Measurements from ENCODE around the gene TLR9.

Gene TLR9

DNA sequence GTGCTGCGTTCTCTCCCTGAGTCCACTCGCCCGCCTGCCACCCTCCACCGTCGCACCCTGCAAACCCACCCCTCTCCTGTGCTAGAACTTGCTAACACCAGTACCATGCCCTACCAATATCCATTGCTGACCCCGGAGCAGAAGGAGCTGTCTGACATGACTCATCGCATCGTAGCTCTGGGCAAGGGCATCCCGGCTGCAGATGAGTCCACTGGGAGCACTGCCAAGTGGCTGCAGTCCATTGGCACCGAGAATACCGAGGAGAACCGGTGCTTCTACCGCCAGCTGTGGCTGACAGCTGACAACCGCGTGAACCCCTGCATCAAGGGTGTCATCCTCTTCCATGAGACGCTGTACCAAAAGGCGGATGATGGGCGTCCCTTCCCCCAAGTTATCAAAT is 32.4 kb downstream of the TLR9 start:
- TF ChIP-seq, protein P1, sequence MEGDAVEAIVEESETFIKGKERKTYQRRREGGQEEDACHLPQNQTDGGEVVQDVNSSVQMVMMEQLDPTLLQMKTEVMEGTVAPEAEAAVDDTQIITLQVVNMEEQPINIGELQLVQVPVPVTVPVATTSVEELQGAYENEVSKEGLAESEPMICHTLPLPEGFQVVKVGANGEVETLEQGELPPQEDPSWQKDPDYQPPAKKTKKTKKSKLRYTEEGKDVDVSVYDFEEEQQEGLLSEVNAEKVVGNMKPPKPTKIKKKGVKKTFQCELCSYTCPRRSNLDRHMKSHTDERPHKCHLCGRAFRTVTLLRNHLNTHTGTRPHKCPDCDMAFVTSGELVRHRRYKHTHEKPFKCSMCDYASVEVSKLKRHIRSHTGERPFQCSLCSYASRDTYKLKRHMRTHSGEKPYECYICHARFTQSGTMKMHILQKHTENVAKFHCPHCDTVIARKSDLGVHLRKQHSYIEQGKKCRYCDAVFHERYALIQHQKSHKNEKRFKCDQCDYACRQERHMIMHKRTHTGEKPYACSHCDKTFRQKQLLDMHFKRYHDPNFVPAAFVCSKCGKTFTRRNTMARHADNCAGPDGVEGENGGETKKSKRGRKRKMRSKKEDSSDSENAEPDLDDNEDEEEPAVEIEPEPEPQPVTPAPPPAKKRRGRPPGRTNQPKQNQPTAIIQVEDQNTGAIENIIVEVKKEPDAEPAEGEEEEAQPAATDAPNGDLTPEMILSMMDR (IDR thresholded peaks at IDR 0.05; ENCODE audit: insufficient read depth, low read depth, low read length, missing control alignments) = no peak
- no peak overlapping the region for H3K4me3 ChIP-seq (ENCODE audit: low read depth, low read length)
- no peak for DNase-seq (ENCODE audit: low read depth)

DNA sequence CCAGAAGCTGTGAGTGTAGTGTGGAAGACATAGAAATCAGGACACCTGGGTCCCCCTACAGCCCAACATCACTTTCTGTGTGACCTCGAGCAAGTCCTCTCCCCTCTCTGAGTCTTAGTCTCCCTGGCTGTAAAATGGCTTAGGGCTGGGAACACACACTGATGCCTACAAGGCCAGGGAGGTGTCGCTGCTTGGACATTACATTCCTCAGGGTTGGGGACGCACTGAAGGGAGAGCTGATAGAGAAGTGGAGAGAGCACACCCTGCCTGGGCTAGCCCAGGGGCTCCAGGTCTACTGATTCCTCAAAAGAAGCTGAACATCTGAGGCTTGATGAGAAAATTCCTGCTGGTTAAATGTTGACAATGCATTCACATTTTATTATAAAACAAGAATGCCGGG is 33.8 kb downstream of the TLR9 start:
- TF ChIP-seq, protein P1 (IDR thresholded peaks at IDR 0.05; ENCODE audit: insufficient read depth, low read depth, low read length, missing control alignments) = no peak
- H3K4me3 ChIP-seq (ENCODE audit: low read depth, low read length) = no peak overlapping the region
- no peak for DNase-seq (ENCODE audit: low read depth)

DNA sequence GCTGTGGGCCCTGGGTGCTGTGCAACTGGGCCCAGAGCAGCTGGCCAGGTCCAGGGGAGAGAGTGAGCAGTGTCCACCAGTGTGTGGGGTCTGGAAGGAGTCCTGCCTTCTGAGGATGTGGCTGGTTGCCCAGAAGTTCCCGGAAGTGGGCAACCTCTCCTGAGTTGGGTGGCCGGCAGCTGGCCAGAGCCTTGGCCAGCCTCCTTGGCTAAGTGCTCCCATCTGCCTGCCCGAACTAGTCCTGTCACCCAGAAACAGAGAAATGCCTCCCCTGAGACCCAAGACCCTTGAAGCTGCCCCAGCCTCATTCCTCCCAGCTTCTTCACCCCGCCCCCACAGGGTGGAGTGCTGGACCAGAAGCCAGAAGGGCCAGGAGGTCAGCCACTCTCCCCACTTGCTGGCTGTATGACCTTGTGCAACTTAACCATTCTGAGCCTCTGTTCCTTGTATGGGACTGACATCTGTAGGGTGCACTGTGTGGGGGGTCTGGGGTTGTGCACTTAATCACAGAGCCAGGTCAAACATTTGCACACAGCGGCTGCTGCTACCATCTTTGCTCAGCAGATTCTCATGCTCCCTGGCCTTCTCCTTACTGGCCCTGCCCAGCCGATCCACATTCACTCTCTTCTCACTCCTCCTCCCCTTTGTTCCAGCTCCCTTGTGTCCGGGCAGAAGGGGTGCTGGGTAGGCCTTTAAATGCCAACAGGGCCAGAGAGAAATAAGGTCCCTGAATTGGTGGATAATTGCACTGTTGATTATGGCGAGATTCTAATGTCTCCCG is 35.0 kb downstream of the TLR9 start:
- TF ChIP-seq, protein P1 (IDR thresholded peaks at IDR 0.05; ENCODE audit: insufficient read depth, low read depth, low read length, missing control alignments) = no peak
- no peak overlapping the region for H3K4me3 ChIP-seq (ENCODE audit: low read depth, low read length)
- DNase-seq (ENCODE audit: low read depth) = no peak

DNA sequence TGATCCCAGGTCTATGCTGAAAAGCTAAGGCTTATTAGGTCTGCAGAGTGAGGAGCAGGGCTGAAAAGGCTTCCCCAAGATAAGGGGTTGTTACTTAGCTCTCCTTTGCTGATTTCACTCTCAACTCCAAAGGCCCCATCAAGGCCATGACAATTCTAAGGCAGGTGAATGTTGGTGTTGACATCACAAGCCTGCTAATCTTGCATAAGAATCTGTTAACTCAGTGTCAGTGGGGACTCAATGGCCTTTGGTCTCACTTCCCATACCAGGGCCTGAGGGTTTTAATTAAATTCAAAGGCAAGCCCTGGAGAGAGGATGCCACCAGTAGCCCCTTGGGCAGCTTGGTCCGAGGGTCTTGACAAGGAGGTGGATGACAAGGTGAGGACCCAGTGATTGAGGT is 36.9 kb downstream of the TLR9 start:
- TF ChIP-seq, protein P1 (IDR thresholded peaks at IDR 0.05; ENCODE audit: insufficient read depth, low read depth, low read length, missing control alignments) = no peak
- H3K4me3 ChIP-seq (ENCODE audit: low read depth, low read length) = no peak overlapping the region
- DNase-seq (ENCODE audit: low read depth) = no peak

DNA sequence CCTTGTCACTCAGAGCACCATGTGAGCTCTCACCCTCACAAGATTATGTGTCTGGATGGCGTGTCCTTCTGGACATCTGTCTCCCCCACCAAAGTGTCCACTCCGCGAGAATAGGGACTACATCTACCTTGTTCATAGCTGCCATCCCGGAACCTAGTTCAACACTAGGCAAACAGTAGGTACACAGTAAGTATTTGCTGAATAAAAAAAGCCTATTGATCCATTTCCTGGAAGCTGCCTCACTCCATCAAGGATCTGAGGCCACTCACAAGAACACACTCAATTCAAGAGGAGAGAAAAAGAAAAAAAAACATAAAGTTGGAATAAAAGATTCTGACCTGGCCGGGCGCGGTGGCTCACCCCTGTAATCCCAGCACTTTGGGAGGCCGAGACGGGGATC is 38.7 kb downstream of the TLR9 start:
- DNase-seq (ENCODE audit: low read depth) = no peak
- TF ChIP-seq, protein P1 (IDR thresholded peaks at IDR 0.05; ENCODE audit: insufficient read depth, low read depth, low read length, missing control alignments) = no peak
- H3K4me3 ChIP-seq (ENCODE audit: low read depth, low read length) = no peak overlapping the region

DNA sequence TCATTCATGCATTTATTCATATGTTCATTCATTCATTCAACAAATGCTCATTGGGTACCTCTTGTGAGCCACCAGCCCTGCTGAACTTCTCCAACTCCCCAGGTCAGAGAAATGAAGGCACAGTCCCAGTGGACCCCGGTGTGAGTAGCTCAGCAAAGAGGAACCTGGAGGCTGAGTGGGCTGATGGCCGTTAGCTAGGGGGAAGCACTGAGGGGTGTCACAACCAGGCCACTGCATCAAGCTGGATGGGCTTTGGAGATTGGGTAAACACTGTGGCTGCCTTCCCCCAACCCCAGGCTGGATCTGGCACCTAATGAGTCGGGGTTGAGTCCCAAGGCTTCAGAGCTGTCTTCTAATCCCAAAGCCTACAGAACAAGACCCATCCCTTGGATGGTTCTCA is 39.6 kb downstream of the TLR9 start:
- TF ChIP-seq, protein P1 (IDR thresholded peaks at IDR 0.05; ENCODE audit: insufficient read depth, low read depth, low read length, missing control alignments) = no peak
- no peak overlapping the region for H3K4me3 ChIP-seq (ENCODE audit: low read depth, low read length)
- DNase-seq (ENCODE audit: low read depth) = no peak

DNA sequence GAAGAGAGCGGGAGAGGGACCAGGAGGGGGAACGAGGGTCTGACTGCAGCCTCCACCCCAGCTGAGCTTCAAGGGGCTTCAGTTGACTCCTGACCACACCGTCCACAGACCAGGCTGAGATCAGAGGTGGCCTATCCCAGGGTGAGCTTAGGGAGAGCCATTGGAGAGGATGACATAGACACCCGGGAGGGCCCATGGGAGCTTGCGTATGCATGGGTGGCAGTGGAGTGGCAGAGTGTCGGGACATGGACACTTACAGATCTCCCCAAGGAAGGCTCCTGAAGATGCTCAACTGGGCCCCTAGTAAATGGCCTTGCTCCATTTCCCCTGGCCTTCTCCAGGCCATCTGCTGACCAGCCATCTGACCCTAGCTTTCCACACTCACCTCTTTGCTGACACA is 40.1 kb downstream of the TLR9 start:
- DNase-seq (ENCODE audit: low read depth) = no peak
- no peak overlapping the region for H3K4me3 ChIP-seq (ENCODE audit: low read depth, low read length)
- TF ChIP-seq, protein P1 (IDR thresholded peaks at IDR 0.05; ENCODE audit: insufficient read depth, low read depth, low read length, missing control alignments) = no peak
